ENCODE measurements around the gene KCNT2. TPM values are rescaled to one million over a fixed set of nuclear protein-coding genes. Genes with fewer than 3 reads are reported as not detected.
"Not testable (repeated sequence)": the region's sequence is repeated elsewhere in the genome, so short reads cannot be mapped to it uniquely, and the experiment has no call there.

The KCNT2 gene
- total RNA-seq, 2 experiments from 2014 or later = not detected

GRCh38 chr1:196361112-196361714, 247.0 kb downstream of the KCNT2 start:
- ChIA-PET POLR2A (no interaction called here), CTCF (no interaction called here)

GRCh38 chr1:196357913-196358312, 250.3 kb downstream of the KCNT2 start:
- CTCF ChIA-PET = no interaction called here

GRCh38 chr1:196355206-196355786, 252.9 kb downstream of the KCNT2 start:
- ChIA-PET POLR2A (no interaction called here), CTCF (no interaction called here)

More at GRCh38 chr1:196357913-196358312, 250.3 kb downstream of the KCNT2 start:
- POLR2A ChIA-PET = no interaction called here

GRCh38 chr1:196344453-196344852, 263.8 kb downstream of the KCNT2 start:
- POLR2A ChIA-PET = no interaction called here
- CTCF ChIA-PET = no interaction called here

GRCh38 chr1:196324345-196324744, 283.9 kb downstream of the KCNT2 start:
- CTCF ChIA-PET = no interaction called here

GRCh38 chr1:196323869-196324268, 284.4 kb downstream of the KCNT2 start:
- ChIA-PET CTCF (no interaction called here), POLR2A (no interaction called here)

More at GRCh38 chr1:196324345-196324744, 283.9 kb downstream of the KCNT2 start:
- POLR2A ChIA-PET = no interaction called here

- CTCF ChIA-PET = no interaction called here
- POLR2A ChIA-PET = no interaction called here
These were observed 288.9 kb downstream of the KCNT2 start for GRCh38 chr1:196319301-196319700.

- CTCF ChIA-PET = no interaction called here
- POLR2A ChIA-PET = no interaction called here
These were observed 290.4 kb downstream of the KCNT2 start for GRCh38 chr1:196317535-196318522.

GRCh38 chr1:196312739-196313138, 295.5 kb downstream of the KCNT2 start:
- CTCF ChIA-PET = no interaction called here
- POLR2A ChIA-PET = no interaction called here

- CTCF ChIA-PET = no interaction called here
- POLR2A ChIA-PET = no interaction called here
These were observed 298.9 kb downstream of the KCNT2 start for GRCh38 chr1:196309386-196309785.

GRCh38 chr1:196308176-196308575, 300.1 kb downstream of the KCNT2 start:
- CTCF ChIA-PET = no interaction called here
- POLR2A ChIA-PET = no interaction called here

- ChIA-PET POLR2A (no interaction called here), CTCF (no interaction called here)
These were observed 301.8 kb downstream of the KCNT2 start for GRCh38 chr1:196306421-196306820.

GRCh38 chr1:196305216-196305615, 303.0 kb downstream of the KCNT2 start:
- POLR2A ChIA-PET = no interaction called here
- CTCF ChIA-PET = no interaction called here

- CTCF ChIA-PET = no interaction called here
- POLR2A ChIA-PET = no interaction called here
These were observed 305.3 kb downstream of the KCNT2 start for GRCh38 chr1:196302981-196303380.

- CTCF ChIA-PET = no interaction called here
These were observed 305.8 kb downstream of the KCNT2 start for GRCh38 chr1:196302420-196302819.

GRCh38 chr1:196295766-196296165, 312.5 kb downstream of the KCNT2 start:
- POLR2A ChIA-PET = no interaction called here
- CTCF ChIA-PET = no interaction called here

More at GRCh38 chr1:196302420-196302819, 305.8 kb downstream of the KCNT2 start:
- POLR2A ChIA-PET = no interaction called here

- ChIA-PET CTCF (no interaction called here), POLR2A (no interaction called here)
These were observed 329.4 kb downstream of the KCNT2 start for GRCh38 chr1:196278816-196279215.

- CTCF ChIA-PET = no interaction called here
These were observed 330.4 kb downstream of the KCNT2 start for GRCh38 chr1:196277860-196278259.

GRCh38 chr1:196271212-196271947, 336.9 kb downstream of the KCNT2 start:
- POLR2A ChIA-PET = no interaction called here
- CTCF ChIA-PET = no interaction called here

More at GRCh38 chr1:196277860-196278259, 330.4 kb downstream of the KCNT2 start:
- POLR2A ChIA-PET = no interaction called here

GRCh38 chr1:196263086-196263485, 345.2 kb downstream of the KCNT2 start:
- CTCF ChIA-PET, POLR2A ChIA-PET: not testable (repeated sequence)
